Transverse colon (tissue), 4 donors: ENCODE data around the gene CDK9.

Experiments used
- EP300 ChIP-seq: sonication (generic); formaldehyde crosslinking; IDR thresholded peaks from one replicate; pipeline ENCODE4 v1.6.1; 2017; ENCODE audit warnings: antibody characterized with exemption, low read depth
- POLR2A ChIP-seq: fragments of 450-650 bp; IDR thresholded peaks from one replicate; pipeline ENCODE4 v1.6.1; 2016; ENCODE audit warnings: antibody characterized with exemption, mild to moderate bottlenecking, moderate library complexity
- POLR2AphosphoS5 ChIP-seq, 3 donors: sonication (generic); formaldehyde crosslinking; IDR thresholded peaks; one replicate each; pipeline ENCODE4 v1.6.1; 2016; ENCODE audit warnings: antibody characterized with exemption in 3 of 3
- TF ChIP-seq, protein P1 (sequence below), 5 experiments: fragments of 200-600 bp in 3 of 5; fragments of 450-650 bp in 2 of 5; sonication (generic) in 3 of 5; IDR thresholded peaks; 1 replicate in 2 of 5; 2 replicates in 3 of 5; pipeline ENCODE4 v1.5.1; 2016 to 2017; ENCODE audit warnings: antibody characterized with exemption in 5 of 5, inconsistent platforms in 3 of 5, mild to moderate bottlenecking in 2 of 5, moderate library complexity in 1 of 5

DNA sequence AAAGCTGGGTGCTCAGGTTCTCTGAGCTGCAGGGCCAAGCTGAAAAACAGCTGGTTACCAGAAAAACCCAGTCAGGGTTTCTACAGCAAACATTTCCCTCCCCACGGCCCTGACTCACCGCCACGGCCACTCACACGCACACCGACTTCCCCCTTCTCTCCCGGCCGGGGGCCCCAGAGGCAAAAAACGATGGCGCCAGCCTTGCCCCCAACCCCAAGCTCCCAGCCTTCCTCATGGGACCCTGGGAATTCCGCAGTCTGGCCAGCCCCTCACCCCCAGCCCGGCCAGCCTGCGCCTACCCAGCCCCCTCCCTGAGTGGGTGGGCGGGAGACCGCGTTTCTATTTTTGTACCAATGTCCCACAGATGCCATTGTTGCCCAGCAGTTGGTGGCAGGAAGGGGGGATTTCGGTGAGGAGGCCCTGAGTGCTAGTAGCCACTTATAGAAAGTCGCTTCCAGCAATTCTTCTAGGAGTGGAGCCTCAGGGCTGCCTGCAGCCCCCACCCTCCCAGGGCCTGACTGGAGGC lies 50.2 kb downstream of the CDK9 start:
- TF ChIP-seq, protein P1, sequence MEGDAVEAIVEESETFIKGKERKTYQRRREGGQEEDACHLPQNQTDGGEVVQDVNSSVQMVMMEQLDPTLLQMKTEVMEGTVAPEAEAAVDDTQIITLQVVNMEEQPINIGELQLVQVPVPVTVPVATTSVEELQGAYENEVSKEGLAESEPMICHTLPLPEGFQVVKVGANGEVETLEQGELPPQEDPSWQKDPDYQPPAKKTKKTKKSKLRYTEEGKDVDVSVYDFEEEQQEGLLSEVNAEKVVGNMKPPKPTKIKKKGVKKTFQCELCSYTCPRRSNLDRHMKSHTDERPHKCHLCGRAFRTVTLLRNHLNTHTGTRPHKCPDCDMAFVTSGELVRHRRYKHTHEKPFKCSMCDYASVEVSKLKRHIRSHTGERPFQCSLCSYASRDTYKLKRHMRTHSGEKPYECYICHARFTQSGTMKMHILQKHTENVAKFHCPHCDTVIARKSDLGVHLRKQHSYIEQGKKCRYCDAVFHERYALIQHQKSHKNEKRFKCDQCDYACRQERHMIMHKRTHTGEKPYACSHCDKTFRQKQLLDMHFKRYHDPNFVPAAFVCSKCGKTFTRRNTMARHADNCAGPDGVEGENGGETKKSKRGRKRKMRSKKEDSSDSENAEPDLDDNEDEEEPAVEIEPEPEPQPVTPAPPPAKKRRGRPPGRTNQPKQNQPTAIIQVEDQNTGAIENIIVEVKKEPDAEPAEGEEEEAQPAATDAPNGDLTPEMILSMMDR (IDR thresholded peaks at IDR 0.05), result no peak
- no peak for TF ChIP-seq POLR2AphosphoS5 (IDR thresholded peaks at IDR 0.05)
- no peak for TF ChIP-seq EP300
- no peak for TF ChIP-seq POLR2A
